NCI-H748 (cell line): ENCODE results near the gene FOXO6.

Source experiments
- DNase-seq: peaks from one replicate; lab custom pipeline; 2025; ENCODE audit not compliant: unreplicated experiment; lab: John Stamatoyannopoulos, UW

The FOXO6 gene

DNA sequence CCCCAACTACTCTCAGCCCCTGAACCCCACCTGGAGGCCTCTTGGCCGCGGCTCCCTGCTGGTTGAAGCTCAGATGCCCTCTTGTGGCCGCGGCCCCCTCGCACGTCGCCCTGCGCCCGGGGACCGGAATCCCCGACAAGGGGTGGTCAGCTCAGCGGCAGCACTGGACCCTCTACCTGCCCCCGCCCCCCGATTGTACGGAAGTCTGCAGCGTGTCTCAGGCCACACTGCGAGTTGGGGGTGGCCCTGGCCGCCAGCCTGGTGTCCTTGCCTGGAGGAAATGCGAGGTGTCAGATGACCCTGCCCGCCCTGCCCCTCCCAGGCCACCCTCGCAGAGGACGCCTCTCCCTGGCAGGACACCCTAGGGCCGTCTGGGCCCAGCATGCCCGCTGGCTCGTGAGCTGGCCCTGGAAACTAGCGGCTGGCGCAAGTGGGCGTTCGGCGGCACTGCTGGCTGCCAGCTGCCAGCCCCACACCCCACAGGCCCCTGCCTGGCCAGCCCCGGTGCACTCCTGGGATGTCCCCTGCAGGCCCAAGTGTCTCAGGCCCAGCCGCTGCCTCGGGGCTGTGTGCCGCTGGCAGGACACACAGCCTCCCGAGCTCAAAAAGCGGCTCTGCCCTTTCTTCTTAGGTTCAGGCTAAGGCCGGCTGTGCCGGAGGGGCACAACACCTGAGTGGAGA is 62.4 kb downstream of the FOXO6 start:
- no peak for DNase-seq

- no peak for DNase-seq
These were observed 63.4 kb downstream of the FOXO6 start for GRCh38 chr1:41424581-41425118.

DNA sequence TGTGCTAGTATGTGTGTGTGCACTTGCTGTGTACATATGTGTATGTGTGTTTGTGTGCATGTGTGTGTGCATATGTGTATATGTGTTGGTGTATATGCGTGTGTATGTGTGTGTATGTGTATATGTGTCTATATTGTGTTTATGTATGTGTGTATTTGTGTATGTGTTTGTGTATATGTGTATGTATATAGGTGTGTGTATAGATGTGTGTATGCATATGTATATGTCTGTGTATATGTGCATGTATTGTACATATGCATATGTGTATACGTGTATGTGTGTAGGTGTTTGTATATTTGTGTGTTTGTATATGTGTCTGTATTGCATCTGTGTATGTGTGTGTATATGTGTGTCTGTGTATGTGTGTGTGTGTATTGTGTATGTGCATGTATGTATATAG is 64.1 kb downstream of the FOXO6 start:
- no peak for DNase-seq

DNA sequence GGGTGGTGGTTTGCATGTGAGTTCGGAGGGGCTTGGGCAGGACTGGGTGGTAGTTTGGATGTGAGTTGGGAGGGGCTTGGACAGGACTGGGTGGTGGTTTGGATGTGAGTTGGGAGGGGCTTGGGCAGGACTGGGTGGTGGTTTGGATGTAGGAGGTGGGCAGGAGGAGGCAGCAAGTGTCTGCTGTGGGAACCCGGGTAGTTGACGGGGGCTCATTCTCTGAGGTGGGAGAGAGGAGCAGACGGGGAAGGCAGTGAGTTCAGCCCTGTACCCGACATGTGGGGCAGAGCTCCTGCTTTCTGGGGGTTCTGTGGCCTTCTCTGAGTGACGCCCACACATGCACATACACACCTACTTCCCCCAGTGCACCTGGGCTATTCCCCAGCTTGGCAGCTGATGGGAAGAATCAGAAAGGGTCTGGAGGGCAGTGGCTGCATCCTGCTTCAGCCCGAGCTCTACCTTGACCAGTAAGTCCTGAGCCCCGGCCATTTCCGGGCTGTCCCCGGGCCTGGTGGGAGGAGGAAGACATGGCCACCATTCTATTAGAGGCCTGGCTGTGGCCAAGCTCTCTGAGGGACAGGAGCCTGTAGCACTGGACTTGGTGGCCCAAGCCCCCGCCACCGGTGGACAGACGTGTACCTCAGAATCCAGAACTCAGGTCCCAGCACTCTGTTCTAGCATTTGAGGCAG is 65.1 kb downstream of the FOXO6 start:
- DNase-seq: no peak

- no peak for DNase-seq
These were observed 66.1 kb downstream of the FOXO6 start for GRCh38 chr1:41427122-41427913.

DNA sequence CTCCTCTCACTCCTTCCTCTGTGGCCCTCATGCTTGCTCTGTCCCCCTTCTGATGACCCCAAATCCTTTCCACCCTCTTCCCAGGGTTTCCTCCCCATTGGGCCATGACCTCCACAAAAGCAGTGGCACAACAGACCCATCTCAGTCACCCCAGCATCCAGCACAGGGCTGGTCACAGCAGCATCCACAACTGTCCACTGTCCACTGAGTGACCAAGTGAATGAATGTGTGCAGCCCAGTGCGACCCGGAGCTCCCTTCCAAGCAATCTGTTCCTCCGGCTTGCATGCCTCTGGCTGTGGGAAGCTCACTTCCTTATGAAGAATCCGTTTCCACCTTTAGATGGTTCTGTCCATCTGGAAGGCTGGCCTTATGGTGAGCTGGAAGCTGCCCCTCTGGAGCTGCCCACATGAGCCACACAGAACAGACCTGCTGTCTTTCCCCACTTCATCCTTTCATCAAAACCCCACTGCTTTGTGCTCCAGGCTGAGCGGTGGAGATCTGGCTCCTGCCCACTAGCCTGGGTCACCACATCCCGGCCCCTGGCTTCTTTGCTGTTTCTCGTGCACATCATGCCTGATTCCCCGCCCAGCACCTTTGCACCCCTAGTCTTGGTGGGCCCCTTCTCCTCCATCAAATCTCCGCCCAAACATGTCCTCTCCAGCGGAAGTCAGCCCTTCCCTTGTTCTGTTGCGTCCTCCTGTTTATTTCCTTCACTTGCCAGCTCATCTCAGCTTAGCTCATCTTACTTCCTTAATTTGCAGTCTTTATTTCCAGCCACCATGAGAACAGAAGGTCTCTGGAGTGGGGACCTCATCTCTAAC is 66.9 kb downstream of the FOXO6 start:
- no peak for DNase-seq

DNA sequence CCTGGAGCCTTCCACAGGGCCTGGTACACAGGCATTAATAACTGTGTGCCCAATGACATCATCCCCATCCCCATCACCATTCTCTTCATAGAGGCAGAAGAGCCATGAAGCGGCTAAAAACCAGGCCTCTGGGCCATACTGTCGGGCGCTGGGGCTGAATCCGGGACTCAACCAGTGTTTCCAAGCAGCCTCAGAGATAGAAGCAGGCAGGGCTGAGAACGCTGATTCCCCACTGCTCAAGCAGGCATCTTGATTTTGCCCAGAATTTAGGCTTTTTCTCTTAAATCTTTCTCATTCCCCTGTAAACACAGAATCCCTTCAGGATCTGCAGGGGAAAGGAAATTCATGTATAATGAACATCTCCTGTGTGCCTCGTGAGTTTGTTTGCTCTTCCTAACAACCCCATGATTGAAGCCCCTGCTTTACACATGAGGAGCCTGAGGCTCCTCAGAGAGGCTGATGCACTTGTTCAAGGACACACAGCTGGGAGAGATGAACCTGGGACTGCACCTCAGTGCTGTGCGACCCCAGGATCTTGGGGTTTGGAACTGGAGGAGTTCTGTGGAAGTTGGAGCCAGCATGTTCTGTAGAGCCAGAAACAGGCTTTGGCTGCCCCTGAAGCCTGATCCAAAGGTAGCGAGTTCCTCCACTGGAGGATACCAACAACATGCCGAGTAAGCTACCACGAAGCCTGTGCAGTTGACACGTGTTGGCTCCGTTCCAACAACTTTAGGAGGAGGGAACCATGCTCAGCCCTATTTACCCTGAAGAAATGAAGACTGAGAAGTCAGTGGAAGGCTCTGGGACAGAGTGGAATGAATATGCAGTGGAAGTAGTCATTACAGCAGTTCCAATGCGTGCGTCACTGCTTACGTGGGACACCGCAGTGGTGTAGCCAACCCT is 67.8 kb downstream of the FOXO6 start:
- DNase-seq: peak; percentile 65

- DNase-seq: no peak
These were observed 68.4 kb downstream of the FOXO6 start for GRCh38 chr1:41429641-41430035.

GRCh38 chr1:41430069-41430468 is 68.8 kb downstream of the FOXO6 start:
- no peak for DNase-seq

- DNase-seq: no peak
These were observed 69.3 kb downstream of the FOXO6 start for GRCh38 chr1:41430582-41430981.

DNA sequence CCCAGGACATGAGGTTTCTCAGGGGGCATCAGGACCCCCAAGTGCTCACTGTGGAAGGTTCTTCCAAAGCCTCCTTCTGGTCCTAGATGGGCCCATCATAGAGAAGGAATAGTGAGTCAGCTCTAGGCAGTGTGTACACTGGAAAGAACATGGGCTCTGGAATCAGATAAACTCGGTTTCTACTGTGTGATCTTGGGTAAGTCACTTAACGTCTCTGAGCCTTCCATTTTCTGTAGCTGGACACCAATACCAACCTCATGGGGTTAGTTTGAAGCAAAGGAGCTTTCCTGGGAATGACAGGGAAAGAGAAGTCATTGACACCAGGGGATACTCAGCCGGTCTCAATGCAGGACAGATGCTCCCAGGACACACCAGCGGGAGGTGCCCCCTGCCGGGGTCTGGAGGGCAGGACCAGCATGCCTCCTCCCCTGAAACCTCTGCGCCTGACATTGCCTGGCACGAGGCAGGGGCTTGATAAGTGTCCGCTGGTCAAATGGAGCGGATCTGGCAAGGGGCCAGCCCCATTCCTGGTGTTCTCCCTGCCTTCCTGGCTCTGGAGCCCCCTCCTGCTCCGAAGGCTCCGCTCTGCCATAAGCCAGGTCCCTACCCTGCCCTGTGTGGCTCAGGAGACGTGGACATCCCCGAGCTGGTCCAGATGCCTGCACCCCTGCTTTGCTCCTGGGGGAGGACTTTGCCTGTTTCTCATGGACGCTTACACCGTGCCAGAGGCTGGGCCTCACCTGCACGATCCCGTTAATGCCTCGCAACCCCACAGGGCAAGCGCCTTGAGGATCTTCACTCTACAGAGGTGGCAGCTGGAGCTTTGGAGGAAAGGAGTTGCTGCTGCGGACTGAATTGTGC is 70.5 kb downstream of the FOXO6 start:
- no peak for DNase-seq
